Ramos (cell line): ENCODE data around the gene CNTROB.

Experiments
- in situ Hi-C: fragments of 300-500 bp; cut with MboI; formaldehyde crosslinking; loops from one replicate; pipeline ENCODE4 v1.14.3; 2022; ENCODE audit warnings: low sequenced_read_pairs; ENCODE audit not compliant: unreplicated experiment

The CNTROB gene

DNA sequence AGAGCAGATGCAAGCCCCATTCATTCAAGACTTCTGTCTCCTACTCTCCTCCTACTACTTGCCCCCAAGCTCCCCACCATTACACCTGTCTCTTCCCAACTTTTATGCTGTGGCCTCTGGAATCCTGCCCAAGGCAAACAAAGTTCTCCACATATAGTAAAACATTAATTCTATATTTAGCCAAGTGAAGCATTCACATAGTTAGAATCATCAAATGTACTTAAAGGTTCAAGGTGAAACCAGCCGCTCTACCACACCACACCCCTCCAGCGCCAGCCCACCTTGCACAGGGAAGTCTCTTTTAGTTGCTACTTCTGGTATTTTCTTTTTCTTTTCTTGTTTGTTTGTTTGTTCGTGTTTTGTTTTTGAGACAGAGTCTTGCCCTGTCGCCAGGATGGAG, 45.0 kb downstream of the CNTROB start:
- in situ Hi-C loops, result no loop called here

DNA sequence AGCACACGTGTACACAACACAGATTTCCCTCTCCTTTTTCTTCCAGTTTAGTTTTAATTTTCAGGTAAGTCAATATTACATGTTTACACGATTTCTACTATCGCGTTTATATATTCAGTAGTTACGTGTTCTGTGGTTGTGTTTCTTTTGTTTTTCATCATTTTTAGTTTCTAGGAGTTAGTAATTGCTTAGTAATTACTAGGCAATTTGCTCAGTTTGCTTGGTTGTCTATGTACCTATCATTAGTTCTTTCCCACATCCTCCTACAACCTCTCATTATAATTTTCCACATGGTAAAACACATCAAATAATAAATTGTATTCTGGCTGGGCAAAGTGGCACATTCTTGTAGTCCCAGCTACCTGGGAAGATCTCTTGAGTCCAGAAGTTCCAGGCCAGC, 45.8 kb downstream of the CNTROB start:
- in situ Hi-C loops, result no loop called here

DNA sequence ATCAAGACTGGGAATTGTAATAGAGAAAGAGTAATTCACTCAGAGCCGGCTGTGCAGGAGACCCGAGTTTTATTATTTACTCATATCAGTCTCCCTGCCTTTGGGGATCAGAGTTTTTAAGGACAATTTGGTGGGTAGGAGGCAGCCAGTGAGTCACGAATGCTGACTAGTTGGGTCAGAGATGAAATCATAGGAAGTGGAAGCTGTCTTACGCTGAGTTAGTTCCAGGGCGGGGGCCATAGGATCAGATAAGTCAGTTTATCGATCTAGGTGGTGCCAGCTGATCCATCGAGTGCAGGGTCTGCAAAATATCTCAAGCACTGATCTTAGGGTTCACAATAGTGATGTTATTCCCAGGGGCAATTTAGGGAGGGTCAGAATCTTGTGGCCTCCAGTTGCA, 50.2 kb downstream of the CNTROB start:
- in situ Hi-C loops, result loop anchor here (10.0 kb wide), 1 partner anchor 67 kb away; the partner anchor contains the start of gene RNF227

DNA sequence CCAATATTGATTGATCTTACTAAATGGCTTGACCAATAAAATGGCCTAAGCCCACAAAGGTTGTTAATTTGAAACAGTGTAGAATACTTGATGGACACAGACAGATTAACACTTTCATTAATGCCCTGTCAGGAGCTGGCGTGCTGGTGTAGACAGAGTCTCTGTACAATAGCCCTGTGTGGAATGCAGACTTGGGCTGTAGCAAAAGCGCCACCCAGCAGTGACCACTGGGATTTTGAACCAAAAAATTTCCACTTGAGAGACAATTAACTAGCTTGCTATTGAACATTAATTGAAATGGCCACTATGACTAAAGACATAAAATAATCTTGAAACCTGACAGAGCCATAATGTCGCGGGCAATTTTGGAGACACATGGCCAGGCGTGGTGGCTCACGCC, 50.7 kb downstream of the CNTROB start:
- in situ Hi-C loops, result loop anchor here (10.0 kb wide), 1 partner anchor 68 kb away; the partner anchor contains the start of gene RNF227

- in situ Hi-C loops, result loop anchor here (5.0 to 10.0 kb wide), 2 partner anchors 70 to 163 kb away; partner anchors contain the start of gene RNF227
These were observed 52.9 kb downstream of the CNTROB start for GRCh38 chr17:7984904-7985303.

DNA sequence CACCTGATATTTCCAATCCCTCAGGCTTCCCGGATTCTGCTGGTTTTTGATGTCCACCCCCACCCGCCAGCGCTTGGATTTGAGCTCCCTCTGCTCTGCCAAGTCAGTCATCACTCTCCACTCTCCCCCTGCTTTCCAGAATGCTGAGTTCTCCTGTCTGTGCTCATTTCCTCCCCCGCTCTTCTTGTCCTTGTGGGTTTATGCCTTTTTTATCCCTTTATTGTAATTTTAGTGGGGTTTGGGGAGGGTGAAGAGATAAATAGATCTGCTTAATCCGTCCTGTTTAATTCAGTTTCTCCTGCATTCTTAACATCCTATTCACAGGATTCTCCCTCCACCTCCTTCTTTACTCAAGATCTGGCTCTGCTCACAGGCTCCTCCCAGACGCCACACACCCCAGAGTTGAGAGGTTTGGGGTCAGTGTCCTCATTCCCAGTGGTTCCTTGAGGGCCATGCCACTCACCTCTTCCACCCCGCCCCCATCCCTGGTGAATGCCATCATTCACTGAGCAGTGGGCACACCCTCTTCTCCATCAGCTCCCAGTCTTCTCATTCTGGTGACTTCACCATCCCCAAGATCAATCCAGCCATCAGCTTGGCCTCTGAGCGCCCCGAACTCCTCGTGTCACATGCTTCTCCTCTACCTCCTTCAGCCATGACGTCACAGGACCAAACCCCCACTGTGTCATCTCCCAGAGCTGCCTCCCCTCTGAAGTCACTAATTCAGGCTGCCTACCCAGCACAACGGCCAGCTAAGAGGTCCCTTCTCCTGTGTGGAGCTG, 55.3 kb downstream of the CNTROB start:
- in situ Hi-C loops, result loop anchor here (5.0 to 10.0 kb wide), 2 partner anchors 73 to 165 kb away; partner anchors contain the start of gene RNF227

- in situ Hi-C loops, result loop anchor here (5.0 to 10.0 kb wide), 2 partner anchors 74 to 166 kb away; partner anchors contain the start of gene RNF227
These were observed 56.8 kb downstream of the CNTROB start for GRCh38 chr17:7988750-7989178.

- in situ Hi-C loops, result loop anchor here (5.0 to 10.0 kb wide), 2 partner anchors 75 to 168 kb away; partner anchors contain the start of gene RNF227
These were observed 58.0 kb downstream of the CNTROB start for GRCh38 chr17:7989781-7990655.

GRCh38 chr17:7992516-7992915, 60.5 kb downstream of the CNTROB start:
- in situ Hi-C loops, result no loop called here

DNA sequence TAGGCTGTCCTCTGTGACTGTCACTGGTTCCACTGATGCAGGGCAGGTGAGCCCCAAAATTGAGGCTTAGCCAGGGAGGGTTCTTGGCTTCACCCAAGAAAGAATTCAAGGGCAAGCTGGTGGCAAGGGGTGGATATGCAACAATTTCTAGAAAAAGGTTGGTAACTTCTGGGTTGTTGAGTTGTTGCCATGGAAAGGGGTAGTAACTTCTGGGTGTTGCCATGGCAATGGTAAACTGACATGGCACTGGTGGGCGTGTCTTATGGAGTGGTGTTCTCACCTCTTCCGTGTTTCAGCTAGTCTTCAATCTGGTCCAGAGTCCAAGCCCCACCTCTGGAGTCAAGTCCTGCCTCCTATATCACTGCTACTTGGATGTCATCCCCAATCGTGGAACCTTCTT, 60.9 kb downstream of the CNTROB start:
- in situ Hi-C loops, result no loop called here

- in situ Hi-C loops, result no loop called here
These were observed 62.1 kb downstream of the CNTROB start for GRCh38 chr17:7993972-7994589.

DNA sequence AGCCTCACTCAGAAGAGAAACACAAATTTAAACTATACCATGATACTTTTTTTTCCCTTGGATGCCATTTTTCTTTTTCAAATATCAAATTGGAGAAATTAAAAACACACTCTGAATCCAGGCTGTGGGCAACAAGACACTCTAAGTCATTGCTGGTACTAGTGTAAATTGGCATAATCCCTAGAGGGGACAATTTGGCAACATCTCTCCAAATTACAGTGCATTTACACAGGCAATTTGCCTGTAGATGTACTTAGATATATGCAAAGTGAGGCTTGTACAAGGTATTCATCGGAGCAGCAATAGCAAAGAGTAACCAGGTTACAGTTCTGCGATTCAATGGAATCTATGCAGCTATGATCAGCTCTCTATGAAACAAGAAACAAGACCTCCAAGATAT, 63.7 kb downstream of the CNTROB start:
- in situ Hi-C loops, result no loop called here

- in situ Hi-C loops, result no loop called here
These were observed 65.2 kb downstream of the CNTROB start for GRCh38 chr17:7997186-7997585.
